ENCODE data around the gene PLCB4.

DNA sequence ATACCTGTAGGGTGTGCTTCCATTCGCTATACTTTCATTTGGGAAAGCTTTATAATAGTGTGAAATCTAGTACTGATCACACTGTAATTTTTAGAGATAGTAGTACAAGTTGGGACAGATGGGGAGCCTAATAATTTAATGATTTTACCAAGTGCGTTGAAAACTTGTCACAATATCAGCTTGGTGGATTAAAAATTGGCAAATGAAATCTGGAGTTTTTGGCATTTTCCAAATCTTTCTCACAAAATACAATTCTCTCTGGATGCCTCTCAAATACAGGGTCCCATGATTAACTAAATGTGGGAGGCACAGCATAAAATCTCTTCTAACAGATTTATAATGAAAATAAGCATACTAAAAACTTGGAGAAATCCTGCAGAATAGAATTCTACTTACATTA, 96.4 kb downstream of the PLCB4 start:
- TF ChIP-seq, protein P1, sequence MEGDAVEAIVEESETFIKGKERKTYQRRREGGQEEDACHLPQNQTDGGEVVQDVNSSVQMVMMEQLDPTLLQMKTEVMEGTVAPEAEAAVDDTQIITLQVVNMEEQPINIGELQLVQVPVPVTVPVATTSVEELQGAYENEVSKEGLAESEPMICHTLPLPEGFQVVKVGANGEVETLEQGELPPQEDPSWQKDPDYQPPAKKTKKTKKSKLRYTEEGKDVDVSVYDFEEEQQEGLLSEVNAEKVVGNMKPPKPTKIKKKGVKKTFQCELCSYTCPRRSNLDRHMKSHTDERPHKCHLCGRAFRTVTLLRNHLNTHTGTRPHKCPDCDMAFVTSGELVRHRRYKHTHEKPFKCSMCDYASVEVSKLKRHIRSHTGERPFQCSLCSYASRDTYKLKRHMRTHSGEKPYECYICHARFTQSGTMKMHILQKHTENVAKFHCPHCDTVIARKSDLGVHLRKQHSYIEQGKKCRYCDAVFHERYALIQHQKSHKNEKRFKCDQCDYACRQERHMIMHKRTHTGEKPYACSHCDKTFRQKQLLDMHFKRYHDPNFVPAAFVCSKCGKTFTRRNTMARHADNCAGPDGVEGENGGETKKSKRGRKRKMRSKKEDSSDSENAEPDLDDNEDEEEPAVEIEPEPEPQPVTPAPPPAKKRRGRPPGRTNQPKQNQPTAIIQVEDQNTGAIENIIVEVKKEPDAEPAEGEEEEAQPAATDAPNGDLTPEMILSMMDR (IDR thresholded peaks at IDR 0.05) = no peak
- TF ChIP-seq EZH2phosphoT487 (IDR thresholded peaks at IDR 0.05) = no peak
